ENCODE measurements around the gene GNG2. TPM values are rescaled to one million over a fixed set of nuclear protein-coding genes. Genes with fewer than 3 reads are reported as not detected.

Gene GNG2
- polyA plus RNA-seq, 1 of the 3 experiments (the other 2 are of a cell fraction), result 17.8 TPM

DNA sequence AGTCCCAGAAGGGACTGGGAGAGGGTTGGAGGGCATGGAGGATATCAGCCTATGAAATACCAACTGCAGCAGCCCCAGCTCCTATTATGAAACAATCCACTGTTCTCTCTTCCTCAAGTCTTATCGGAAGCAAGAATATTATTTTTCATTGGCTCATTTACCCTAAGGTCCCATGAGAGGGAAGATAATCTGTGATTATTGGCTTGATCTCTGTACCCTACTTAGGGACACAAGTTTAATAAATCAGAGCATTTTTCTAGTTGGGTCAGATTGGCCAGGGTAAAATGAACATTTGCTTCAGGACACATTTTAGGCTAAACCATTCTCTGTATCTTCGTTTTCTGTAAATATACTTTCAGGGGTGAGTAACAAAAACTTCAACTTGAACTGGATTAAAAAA lies 43.1 kb upstream of the GNG2 start:
- Histone ChIP-seq H3K4me1 (ENCODE audit: control insufficient read depth in 1 of 2, insufficient read depth in 2 of 2, low read depth in 1 of 2, low read length in 1 of 2) (peaks cover 0 to 11% of the 10 kb centered on the region in 2 experiments; a peak in 2 of 4 replicates), H3K9ac (no peak overlapping the region), H3K4me2 (no peak overlapping the region), H2AFZ (ENCODE audit: low read depth) (no peak overlapping the region), H3K9me3 (no peaks in the 10 kb centered on the region), H3K4me3 (ENCODE audit: low read depth in 2 of 2, low read length in 1 of 2) (no peak overlapping the region), H3K27ac (ENCODE audit: low read depth in 2 of 2, low read length in 1 of 2) (no peak overlapping the region), H3F3A (replicated peaks; ENCODE audit: insufficient read depth) (peaks cover 3% of the 10 kb centered on the region), H3K9me2 (no peaks in the 10 kb centered on the region), H3K27me3 (ENCODE audit: insufficient read depth) (no peaks in the 10 kb centered on the region), H4K20me1 (ENCODE audit: insufficient read depth) (no peaks in the 10 kb centered on the region), H3K36me3 (replicated peaks in 1 of 2; ENCODE audit: control insufficient read depth in 1 of 2, insufficient read depth in 2 of 2, low read length in 1 of 2) (no peaks in the 10 kb centered on the region), H3K79me2 (ENCODE audit: insufficient read depth) (no peaks in the 10 kb centered on the region)
- no peak for DNase-seq
- CTCF ChIA-PET, result interaction anchor here (1.7 kb wide), 1 partner anchor 10 kb away, joined by 4 read pairs; no protein-coding TSS in a partner anchor
- WGBS (ENCODE audit: low lambda C conversion rate), result 85% methylated on average over 2 of the region's 2 CpGs
- TF ChIP-seq RAD21 (IDR thresholded peaks at IDR 0.05; ENCODE audit: low read length) (no peak), TCF12 (IDR thresholded peaks at IDR 0.05) (no peak), FOXJ3 (CRISPR knock-in tag; IDR thresholded peaks at IDR 0.05) (no peak), RCOR1 (IDR thresholded peaks at IDR 0.05; ENCODE audit: low read length) (no peak), RXRA (IDR thresholded peaks at IDR 0.05; ENCODE audit: borderline replicate concordance, low read depth) (no peak), CHD2 (IDR thresholded peaks at IDR 0.05; ENCODE audit: low read length, partially characterized antibody) (no peak), YY1 (IDR thresholded peaks at IDR 0.05; ENCODE audit: low read depth) (no peak), EZH2phosphoT487 (IDR thresholded peaks at IDR 0.05; ENCODE audit: borderline replicate concordance, low read depth) (no peak), IRF3 (IDR thresholded peaks at IDR 0.05; ENCODE audit: low read depth, low read length) (no peak), GATA2 (CRISPR knock-in tag; IDR thresholded peaks at IDR 0.05) (no peak), MEF2A (IDR thresholded peaks at IDR 0.05; ENCODE audit: borderline replicate concordance, low read depth) (no peak), NFIC (IDR thresholded peaks at IDR 0.05; ENCODE audit: borderline replicate concordance) (no peak), JUND (IDR thresholded peaks at IDR 0.05) (no peak), NRF1 (IDR thresholded peaks at IDR 0.05; ENCODE audit: low read depth, low read length) (no peak), MAX (IDR thresholded peaks at IDR 0.05; ENCODE audit: low read depth) (no peak), USF1 (IDR thresholded peaks at IDR 0.05; ENCODE audit: borderline replicate concordance, low read depth) (no peak)
- TF ChIP-seq, protein P1, sequence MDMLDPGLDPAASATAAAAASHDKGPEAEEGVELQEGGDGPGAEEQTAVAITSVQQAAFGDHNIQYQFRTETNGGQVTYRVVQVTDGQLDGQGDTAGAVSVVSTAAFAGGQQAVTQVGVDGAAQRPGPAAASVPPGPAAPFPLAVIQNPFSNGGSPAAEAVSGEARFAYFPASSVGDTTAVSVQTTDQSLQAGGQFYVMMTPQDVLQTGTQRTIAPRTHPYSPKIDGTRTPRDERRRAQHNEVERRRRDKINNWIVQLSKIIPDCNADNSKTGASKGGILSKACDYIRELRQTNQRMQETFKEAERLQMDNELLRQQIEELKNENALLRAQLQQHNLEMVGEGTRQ (IDR thresholded peaks at IDR 0.05; ENCODE audit: borderline replicate concordance, low read depth, low read length), result no peak
- POLR2A ChIA-PET, result no interaction called here

All from SK-N-SH (cell line).